Activated naive CD8-positive, alpha-beta T cell treated with anti-CD3 and anti-CD28 coated beads, Interleukin-2, amount 50 U/mL, for 24 hours (primary cell): ENCODE results near the gene SEC14L1.
"Not testable (repeated sequence)": the region's sequence is repeated elsewhere in the genome, so short reads cannot be mapped to it uniquely, and the experiment has no call there.

Source experiments
- ATAC-seq: fragments of 150-1000 bp; cut with Tn5 transposase; one replicate; pipeline ENCODE4 v1.10.0; 2021
- DNase-seq: peaks from one replicate; pipeline ENCODE4 v3.0.0; 2021
- H3K27ac Mint-ChIP-seq: one replicate; pipeline ENCODE4 v1.8.0; 2021; ENCODE audit warnings: mild to moderate bottlenecking, mixed read lengths
- H3K27me3 Mint-ChIP-seq: one replicate; pipeline ENCODE4 v1.8.0; 2021; ENCODE audit warnings: mixed read lengths
- H3K36me3 Mint-ChIP-seq: one replicate; pipeline ENCODE4 v1.8.0; 2021; ENCODE audit warnings: low read depth, mixed read lengths
- H3K4me1 Mint-ChIP-seq: one replicate; pipeline ENCODE4 v1.8.0; 2021; ENCODE audit warnings: mixed read lengths
- H3K4me3 Mint-ChIP-seq: one replicate; pipeline ENCODE4 v1.8.0; 2021; ENCODE audit warnings: mild to moderate bottlenecking, moderate library complexity, mixed read lengths
- H3K9me3 Mint-ChIP-seq: one replicate; pipeline ENCODE4 v1.8.0; 2021; ENCODE audit warnings: mixed read lengths

Gene SEC14L1

GRCh38 chr17:77246110-77247047, 105.6 kb downstream of the SEC14L1 start:
- Mint-ChIP-seq H3K9me3 (no peaks in the 10 kb centered on the region), H3K36me3 (no peaks in the 10 kb centered on the region), H3K4me3 (peak overlapping the region; percentile 40), H3K27ac (no peak overlapping the region), H3K27me3 (peaks cover 31% of the 10 kb centered on the region), H3K4me1 (peaks cover 7% of the 10 kb centered on the region)
- ATAC-seq = no peak
- DNase-seq = no peak

- peak; percentile 93 for DNase-seq
- Mint-ChIP-seq H3K4me1 (peaks cover 7% of the 10 kb centered on the region), H3K27me3 (peaks cover 31% of the 10 kb centered on the region), H3K9me3 (no peaks in the 10 kb centered on the region), H3K36me3 (no peaks in the 10 kb centered on the region), H3K27ac (no peak overlapping the region), H3K4me3 (peak overlapping the region; percentile 21)
- peak; percentile 97 for ATAC-seq
Measured at GRCh38 chr17:77247048-77247541, 106.3 kb downstream of the SEC14L1 start.

GRCh38 chr17:77247609-77248008, 106.8 kb downstream of the SEC14L1 start:
- Mint-ChIP-seq H3K4me1 (peaks cover 7% of the 10 kb centered on the region), H3K36me3 (no peaks in the 10 kb centered on the region), H3K4me3 (peak overlapping the region; percentile 21), H3K27me3 (peaks cover 31% of the 10 kb centered on the region), H3K9me3 (no peaks in the 10 kb centered on the region), H3K27ac (no peak overlapping the region)
- DNase-seq = no peak
- ATAC-seq = no peak

GRCh38 chr17:77248216-77249114, 107.7 kb downstream of the SEC14L1 start:
- H3K36me3 Mint-ChIP-seq = no peaks in the 10 kb centered on the region
- peaks cover 31% of the 10 kb centered on the region for H3K27me3 Mint-ChIP-seq
- peaks cover 7% of the 10 kb centered on the region for H3K4me1 Mint-ChIP-seq
- no peaks in the 10 kb centered on the region for H3K9me3 Mint-ChIP-seq
- DNase-seq = no peak
- H3K27ac Mint-ChIP-seq = peak overlapping the region; percentile 0
- no peak overlapping the region for H3K4me3 Mint-ChIP-seq
- ATAC-seq = no peak

GRCh38 chr17:77251622-77252183, 110.9 kb downstream of the SEC14L1 start:
- no peak for ATAC-seq
- DNase-seq = no peak
- H3K9me3 Mint-ChIP-seq = no peaks in the 10 kb centered on the region
- H3K36me3 Mint-ChIP-seq = no peaks in the 10 kb centered on the region
- no peak overlapping the region for H3K4me3 Mint-ChIP-seq
- no peak overlapping the region for H3K27ac Mint-ChIP-seq
- H3K27me3 Mint-ChIP-seq = peaks cover 22% of the 10 kb centered on the region
- H3K4me1 Mint-ChIP-seq = peaks cover 3% of the 10 kb centered on the region

- DNase-seq, H3K36me3 Mint-ChIP-seq, H3K9me3 Mint-ChIP-seq, H3K4me1 Mint-ChIP-seq, H3K4me3 Mint-ChIP-seq, ATAC-seq, H3K27ac Mint-ChIP-seq: not testable (repeated sequence)
- H3K27me3 Mint-ChIP-seq = peaks cover 24% of the 10 kb centered on the region
Measured at GRCh38 chr17:77252306-77252705, 111.5 kb downstream of the SEC14L1 start.

GRCh38 chr17:77253611-77254051, 112.9 kb downstream of the SEC14L1 start:
- ATAC-seq (no peak), DNase-seq (no peak)
- Mint-ChIP-seq H3K4me3 (no peak overlapping the region), H3K27me3 (peaks cover 18% of the 10 kb centered on the region), H3K27ac (no peak overlapping the region), H3K4me1 (no peaks in the 10 kb centered on the region), H3K36me3 (no peaks in the 10 kb centered on the region), H3K9me3 (no peaks in the 10 kb centered on the region)

GRCh38 chr17:77254951-77255825, 114.4 kb downstream of the SEC14L1 start:
- no peak overlapping the region for H3K27ac Mint-ChIP-seq
- no peak for DNase-seq
- peaks cover 7% of the 10 kb centered on the region for H3K27me3 Mint-ChIP-seq
- no peaks in the 10 kb centered on the region for H3K4me1 Mint-ChIP-seq
- no peaks in the 10 kb centered on the region for H3K36me3 Mint-ChIP-seq
- no peak for ATAC-seq
- no peaks in the 10 kb centered on the region for H3K9me3 Mint-ChIP-seq
- H3K4me3 Mint-ChIP-seq = no peak overlapping the region

- not testable (repeated sequence) for H3K27ac Mint-ChIP-seq, H3K36me3 Mint-ChIP-seq, H3K27me3 Mint-ChIP-seq, ATAC-seq, DNase-seq, H3K9me3 Mint-ChIP-seq, H3K4me3 Mint-ChIP-seq, H3K4me1 Mint-ChIP-seq
Measured at GRCh38 chr17:77255970-77256369, 115.2 kb downstream of the SEC14L1 start.

GRCh38 chr17:77256710-77257109, 115.9 kb downstream of the SEC14L1 start:
- H3K4me3 Mint-ChIP-seq = no peak overlapping the region
- no peaks in the 10 kb centered on the region for H3K4me1 Mint-ChIP-seq
- H3K27ac Mint-ChIP-seq = no peak overlapping the region
- H3K9me3 Mint-ChIP-seq = no peaks in the 10 kb centered on the region
- no peaks in the 10 kb centered on the region for H3K36me3 Mint-ChIP-seq
- DNase-seq (no peak), ATAC-seq (no peak)
- H3K27me3 Mint-ChIP-seq = peaks cover 7% of the 10 kb centered on the region

GRCh38 chr17:77257169-77257568, 116.4 kb downstream of the SEC14L1 start:
- Mint-ChIP-seq H3K27me3 (peaks cover 7% of the 10 kb centered on the region), H3K36me3 (no peaks in the 10 kb centered on the region), H3K4me1 (no peaks in the 10 kb centered on the region), H3K9me3 (no peaks in the 10 kb centered on the region), H3K4me3 (no peak overlapping the region), H3K27ac (no peak overlapping the region)
- no peak for DNase-seq
- no peak for ATAC-seq

GRCh38 chr17:77257596-77258458, 117.1 kb downstream of the SEC14L1 start:
- no peak overlapping the region for H3K27ac Mint-ChIP-seq
- DNase-seq (no peak), ATAC-seq (no peak)
- H3K9me3 Mint-ChIP-seq = no peaks in the 10 kb centered on the region
- H3K4me3 Mint-ChIP-seq = no peak overlapping the region
- no peaks in the 10 kb centered on the region for H3K4me1 Mint-ChIP-seq
- H3K27me3 Mint-ChIP-seq = peaks cover 7% of the 10 kb centered on the region
- H3K36me3 Mint-ChIP-seq = no peaks in the 10 kb centered on the region

- peaks cover 7% of the 10 kb centered on the region for H3K27me3 Mint-ChIP-seq
- DNase-seq (no peak), ATAC-seq (no peak)
- no peaks in the 10 kb centered on the region for H3K36me3 Mint-ChIP-seq
- no peak overlapping the region for H3K27ac Mint-ChIP-seq
- no peak overlapping the region for H3K4me3 Mint-ChIP-seq
- no peaks in the 10 kb centered on the region for H3K4me1 Mint-ChIP-seq
- H3K9me3 Mint-ChIP-seq = no peaks in the 10 kb centered on the region
Measured at GRCh38 chr17:77258638-77259037, 117.9 kb downstream of the SEC14L1 start.
